ENCODE results near the gene NAALADL1. TPM values are rescaled to one million over a fixed set of nuclear protein-coding genes. Genes with fewer than 3 reads are reported as not detected.

Gene NAALADL1
- total and polyA plus RNA-seq, 2 of the 4 experiments (the other 2 are of a cell fraction): 3.8 to 5.8 TPM

DNA sequence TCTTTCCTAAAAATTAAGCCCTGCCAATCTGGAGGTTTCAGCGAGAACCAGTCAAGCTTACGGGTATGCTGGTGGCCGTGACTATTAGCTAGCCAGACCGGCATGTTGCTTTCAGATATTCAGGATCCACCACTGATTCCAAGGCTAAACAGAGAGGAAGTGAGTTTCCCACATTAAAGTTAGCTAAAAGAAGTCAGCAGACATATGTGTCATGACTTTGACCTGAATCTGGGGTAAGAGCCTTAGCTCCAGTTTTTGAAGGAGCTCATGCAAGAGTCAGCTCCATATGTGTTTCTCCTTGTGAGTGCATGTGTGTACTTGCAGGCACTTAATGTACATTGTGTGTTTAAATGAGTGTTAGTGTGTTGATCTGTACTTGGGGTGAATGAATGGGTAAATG lies 27.1 kb upstream of the NAALADL1 start:
- no CpG with 5 or more reads among the region's 4 CpGs for WGBS, 2 experiments (ENCODE audit: extremely low coverage in 2 of 2, insufficient read length in 1 of 2)
- ChIA-PET CTCF (no interaction called here), POLR2A (ENCODE audit: unreplicated experiment) (interaction anchor here (1.7 kb wide), 1 partner anchor 11 kb away, joined by 4 read pairs; no protein-coding TSS in a partner anchor)
- Histone ChIP-seq H3K9ac (ENCODE audit: low read depth, low read length) (no peak overlapping the region), H4K5ac (ENCODE audit: low read depth, low read length) (no peak overlapping the region), H2AK9ac (replicated peaks; ENCODE audit: low read depth, low read length, poor library complexity) (no peak overlapping the region), H3K4me1 (ENCODE audit: control insufficient read depth, insufficient read depth, low read length) (peaks cover 4% of the 10 kb centered on the region; the same call in 1 of the 2 replicates), H4K91ac (ENCODE audit: insufficient read depth, low read depth, low read length) (no peak overlapping the region), H3K9me3 (ENCODE audit: control insufficient read depth, insufficient read depth, low read length) (no peaks in the 10 kb centered on the region), H2AK5ac (ENCODE audit: low read depth, low read length) (no peak overlapping the region), H3K36me3 (ENCODE audit: control insufficient read depth, insufficient read depth, low read length) (peaks cover 34% of the 10 kb centered on the region), H2BK120ac (ENCODE audit: low read depth, low read length) (no peak overlapping the region), H3K18ac (ENCODE audit: low read depth, low read length) (no peak overlapping the region), H2AFZ (replicated peaks; ENCODE audit: low read length, poor library complexity) (no peak overlapping the region), H4K20me1 (ENCODE audit: insufficient read depth, low read length) (no peaks in the 10 kb centered on the region; the same call in 1 of the 2 replicates), H3K4ac (ENCODE audit: low read depth, low read length) (no peak overlapping the region), H3K9me1 (ENCODE audit: insufficient read depth, low read length) (no peaks in the 10 kb centered on the region; the same call in 1 of the 2 replicates), H3K27ac (ENCODE audit: insufficient read depth, low read length) (no peak overlapping the region), H3K56ac (ENCODE audit: extremely low read depth, insufficient read depth, low read length) (no peak overlapping the region), H3K14ac (replicated peaks; ENCODE audit: low read depth, low read length) (no peak overlapping the region), H3K23ac (ENCODE audit: low read depth, low read length) (no peak overlapping the region), H3K4me2 (ENCODE audit: low read depth, low read length) (no peak overlapping the region), H3K79me1 (ENCODE audit: low read depth in 1 of 2, low read length in 2 of 2) (peaks cover 36 to 49% of the 10 kb centered on the region in 2 experiments), H4K8ac (ENCODE audit: low read depth in 2 of 2, low read length in 2 of 2) (no peak overlapping the region), H3K4me3 (ENCODE audit: insufficient read depth, low read depth, low read length) (no peak overlapping the region), H2BK5ac (ENCODE audit: low read depth, low read length, poor library complexity, severe bottlenecking) (no peak overlapping the region), H3K27me3 (ENCODE audit: control insufficient read depth, insufficient read depth, low read length) (no peaks in the 10 kb centered on the region), H2BK20ac (ENCODE audit: low read depth, low read length) (no peak overlapping the region), H2BK15ac (ENCODE audit: low read depth, low read length) (no peak overlapping the region)
- intact Hi-C loops (cut with micrococcal nuclease): loop anchor here (2.0 kb wide), 1 partner anchor 45 kb away; the partner anchor contains the start of gene SAC3D1
- no peak for DNase-seq
- dilution Hi-C loops (cut with HindIII; ENCODE audit: low sequenced_read_pairs, unreplicated experiment): no loop called here
- in situ Hi-C loops (cut with MboI; ENCODE audit: low sequenced_read_pairs): no loop called here
- no TSS peak for BruUV-seq (replicated peaks)
- ATAC-seq (ENCODE audit: low read depth): no peak
- TF ChIP-seq MAFK (IDR thresholded peaks at IDR 0.05; ENCODE audit: low read depth, low read length): no peak
- no peak for TF ChIP-seq CEBPB (IDR thresholded peaks at IDR 0.05; ENCODE audit: low read depth, low read length)
